ENCODE results near the gene RBM47. TPM values are rescaled to one million over a fixed set of nuclear protein-coding genes. Genes with fewer than 3 reads are reported as not detected.
A peak's percentile ranks its signal among the peaks of the same experiment; 100 is the strongest.

Gene RBM47
- total RNA-seq, 1 donor: 2.2 TPM

DNA sequence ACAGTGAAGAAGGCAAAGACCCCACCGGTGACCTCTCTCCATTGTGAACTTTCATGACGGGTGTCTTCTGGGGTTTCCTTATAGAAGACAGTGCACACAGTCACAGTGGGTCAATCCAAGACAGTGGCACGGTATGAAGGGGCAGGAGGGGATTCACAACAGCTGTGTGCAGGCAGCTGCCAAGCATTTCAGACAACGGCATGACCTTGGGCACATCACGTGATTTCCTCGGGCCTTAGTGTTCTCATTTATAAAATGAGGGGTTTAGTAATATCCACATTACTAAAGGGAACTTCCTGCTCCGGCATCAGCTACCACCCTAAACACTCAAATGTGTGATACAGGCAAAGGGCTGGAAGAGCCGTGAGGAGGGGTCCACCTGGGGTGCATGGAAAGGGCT lies 42.9 kb downstream of the RBM47 start:
- no peaks in the 10 kb centered on the region for H3K79me2 ChIP-seq (ENCODE audit: insufficient read depth, low read length)
- no peak overlapping the region for H3K4me3 ChIP-seq (ENCODE audit: insufficient read depth, low read length)
- peak overlapping the region; percentile 29 for H2AFZ ChIP-seq (ENCODE audit: low read length)
- H4K20me1 ChIP-seq (ENCODE audit: insufficient read depth, low read length): no peaks in the 10 kb centered on the region
- H3K4me1 ChIP-seq (ENCODE audit: insufficient read depth, low read length): peaks cover 14% of the 10 kb centered on the region
- DNase-seq (ENCODE audit: insufficient read length, low spot score, missing footprints): no peak
- H3K4me2 ChIP-seq (ENCODE audit: insufficient read depth, low read length): no peak overlapping the region
- no peaks in the 10 kb centered on the region for H3K9me3 ChIP-seq (ENCODE audit: low read depth, low read length)
- no peak overlapping the region for H3K27ac ChIP-seq (ENCODE audit: low read depth, low read length)
- no peak for TF ChIP-seq CTCF (IDR thresholded peaks at IDR 0.05; ENCODE audit: extremely low read depth, low read depth, low read length)
- no peaks in the 10 kb centered on the region for H3K36me3 ChIP-seq (ENCODE audit: insufficient read depth, low read length)
- no peaks in the 10 kb centered on the region for H3K27me3 ChIP-seq (ENCODE audit: insufficient read depth, low read length)

- H3K4me2 ChIP-seq (ENCODE audit: insufficient read depth, low read length): no peak overlapping the region
- no peak for DNase-seq (ENCODE audit: insufficient read length, low spot score, missing footprints)
Measured at GRCh38 chr4:40586034-40586433, 43.6 kb downstream of the RBM47 start.

GRCh38 chr4:40585201-40585799 lies 44.4 kb downstream of the RBM47 start:
- TF ChIP-seq CTCF (IDR thresholded peaks at IDR 0.05; ENCODE audit: extremely low read depth, low read depth, low read length): no peak

More at GRCh38 chr4:40586034-40586433, 43.6 kb downstream of the RBM47 start:
- H3K4me3 ChIP-seq (ENCODE audit: insufficient read depth, low read length): no peak overlapping the region
- H3K36me3 ChIP-seq (ENCODE audit: insufficient read depth, low read length): no peaks in the 10 kb centered on the region
- no peak overlapping the region for H3K27ac ChIP-seq (ENCODE audit: low read depth, low read length)
- peaks cover 14% of the 10 kb centered on the region for H3K4me1 ChIP-seq (ENCODE audit: insufficient read depth, low read length)
- H3K9me3 ChIP-seq (ENCODE audit: low read depth, low read length): no peaks in the 10 kb centered on the region
- H3K79me2 ChIP-seq (ENCODE audit: insufficient read depth, low read length): no peaks in the 10 kb centered on the region
- H4K20me1 ChIP-seq (ENCODE audit: insufficient read depth, low read length): no peaks in the 10 kb centered on the region
- no peak for TF ChIP-seq CTCF (IDR thresholded peaks at IDR 0.05; ENCODE audit: extremely low read depth, low read depth, low read length)
- H3K27me3 ChIP-seq (ENCODE audit: insufficient read depth, low read length): no peaks in the 10 kb centered on the region
- no peak overlapping the region for H2AFZ ChIP-seq (ENCODE audit: low read length)

GRCh38 chr4:40584517-40585141 lies 45.0 kb downstream of the RBM47 start:
- H3K27me3 ChIP-seq (ENCODE audit: insufficient read depth, low read length): no peaks in the 10 kb centered on the region
- no peaks in the 10 kb centered on the region for H3K36me3 ChIP-seq (ENCODE audit: insufficient read depth, low read length)
- H4K20me1 ChIP-seq (ENCODE audit: insufficient read depth, low read length): no peaks in the 10 kb centered on the region
- H3K9me3 ChIP-seq (ENCODE audit: low read depth, low read length): no peaks in the 10 kb centered on the region
- peaks cover 22% of the 10 kb centered on the region for H3K4me1 ChIP-seq (ENCODE audit: insufficient read depth, low read length)
- H3K4me2 ChIP-seq (ENCODE audit: insufficient read depth, low read length): no peak overlapping the region
- no peak overlapping the region for H2AFZ ChIP-seq (ENCODE audit: low read length)
- no peak for DNase-seq (ENCODE audit: insufficient read length, low spot score, missing footprints)
- H3K4me3 ChIP-seq (ENCODE audit: insufficient read depth, low read length): no peak overlapping the region
- TF ChIP-seq CTCF (IDR thresholded peaks at IDR 0.05; ENCODE audit: extremely low read depth, low read depth, low read length): no peak
- H3K79me2 ChIP-seq (ENCODE audit: insufficient read depth, low read length): no peaks in the 10 kb centered on the region
- no peak overlapping the region for H3K27ac ChIP-seq (ENCODE audit: low read depth, low read length)

More at GRCh38 chr4:40585201-40585799, 44.4 kb downstream of the RBM47 start:
- Histone ChIP-seq H3K9me3 (ENCODE audit: low read depth, low read length) (no peaks in the 10 kb centered on the region), H3K36me3 (ENCODE audit: insufficient read depth, low read length) (no peaks in the 10 kb centered on the region), H4K20me1 (ENCODE audit: insufficient read depth, low read length) (no peaks in the 10 kb centered on the region), H3K27ac (ENCODE audit: low read depth, low read length) (no peak overlapping the region), H3K79me2 (ENCODE audit: insufficient read depth, low read length) (no peaks in the 10 kb centered on the region), H3K4me1 (ENCODE audit: insufficient read depth, low read length) (peaks cover 17% of the 10 kb centered on the region), H3K4me3 (ENCODE audit: insufficient read depth, low read length) (no peak overlapping the region), H2AFZ (ENCODE audit: low read length) (no peak overlapping the region), H3K27me3 (ENCODE audit: insufficient read depth, low read length) (no peaks in the 10 kb centered on the region), H3K4me2 (ENCODE audit: insufficient read depth, low read length) (no peak overlapping the region)
- no peak for DNase-seq (ENCODE audit: insufficient read length, low spot score, missing footprints)
